GM21390 (cell line): Measurements from ENCODE around the gene FADS3.

ENCODE experiments used
- ATAC-seq: cut with Tn5 transposase; IDR thresholded peaks from one replicate; pipeline ENCODE4 v1.9.1; 2021; ENCODE audit not compliant: unreplicated experiment

The FADS3 gene, protein sequence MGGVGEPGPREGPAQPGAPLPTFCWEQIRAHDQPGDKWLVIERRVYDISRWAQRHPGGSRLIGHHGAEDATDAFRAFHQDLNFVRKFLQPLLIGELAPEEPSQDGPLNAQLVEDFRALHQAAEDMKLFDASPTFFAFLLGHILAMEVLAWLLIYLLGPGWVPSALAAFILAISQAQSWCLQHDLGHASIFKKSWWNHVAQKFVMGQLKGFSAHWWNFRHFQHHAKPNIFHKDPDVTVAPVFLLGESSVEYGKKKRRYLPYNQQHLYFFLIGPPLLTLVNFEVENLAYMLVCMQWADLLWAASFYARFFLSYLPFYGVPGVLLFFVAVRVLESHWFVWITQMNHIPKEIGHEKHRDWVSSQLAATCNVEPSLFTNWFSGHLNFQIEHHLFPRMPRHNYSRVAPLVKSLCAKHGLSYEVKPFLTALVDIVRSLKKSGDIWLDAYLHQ

DNA sequence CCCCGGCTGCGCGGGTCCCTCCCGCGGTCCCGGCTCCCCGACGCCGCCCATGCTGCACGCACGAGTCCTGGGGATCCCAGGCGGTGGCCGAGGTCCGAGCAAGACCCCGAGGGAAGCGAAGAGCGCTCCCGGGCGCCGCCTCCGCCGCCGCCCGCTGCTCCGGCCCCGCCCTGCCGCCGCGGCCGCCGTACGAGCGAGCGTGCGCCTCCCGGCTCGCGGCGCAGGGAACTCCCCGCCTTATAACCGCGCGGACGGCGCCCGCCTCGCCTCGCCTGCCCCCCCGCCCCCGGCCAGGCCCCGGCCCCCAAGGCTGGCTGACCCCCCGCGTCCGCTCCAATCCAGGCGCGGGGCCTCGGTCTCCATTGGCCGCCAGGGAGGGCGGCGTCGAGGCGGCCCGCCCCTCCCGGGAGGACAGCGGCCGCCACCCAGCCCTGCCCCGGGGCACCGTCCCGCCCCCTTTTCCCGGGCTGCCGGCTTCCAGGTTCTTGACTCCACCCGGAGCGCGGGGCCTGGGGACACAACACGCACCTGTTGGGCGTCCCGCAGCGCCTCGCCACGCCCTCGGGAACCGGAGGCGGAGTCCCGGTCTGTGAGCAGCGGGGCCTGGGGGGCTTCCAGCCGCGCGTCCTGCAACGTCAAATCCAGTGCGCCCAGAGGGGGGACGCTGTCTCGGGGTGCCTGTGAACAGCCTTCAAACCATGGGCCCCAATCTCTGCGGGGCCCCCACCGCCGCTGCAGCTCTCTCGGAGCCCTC lies at the start of gene FADS3:
FADS3 (minus strand) TSS at position 215 of the 754 bp plus-strand sequence; CDS start at position 51, 164 bp downstream.
- ATAC-seq, result peak; percentile 56

DNA sequence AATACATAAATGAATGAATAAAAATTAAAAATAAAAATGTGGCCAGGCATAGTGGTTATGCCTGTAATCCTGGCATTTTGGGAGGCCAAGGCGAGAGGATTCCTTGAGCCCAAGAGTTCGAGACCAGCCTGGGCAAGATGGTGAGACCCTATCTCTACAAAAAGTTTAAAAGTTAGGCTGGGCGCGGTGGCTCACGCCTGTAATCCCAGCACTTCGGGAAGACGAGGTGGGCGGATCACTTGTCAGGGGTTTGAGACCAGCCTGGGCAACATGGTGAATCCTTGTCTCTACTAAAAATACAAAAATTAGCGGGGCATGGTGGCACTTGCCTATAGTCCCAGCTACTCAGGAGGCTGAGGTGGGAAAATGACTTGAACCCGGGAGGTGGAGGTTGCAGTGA lies 49.1 kb upstream of the FADS3 start:
- no peak for ATAC-seq

- no peak for ATAC-seq
These were observed 44.5 kb upstream of the FADS3 start for GRCh38 chr11:61935861-61936260.

DNA sequence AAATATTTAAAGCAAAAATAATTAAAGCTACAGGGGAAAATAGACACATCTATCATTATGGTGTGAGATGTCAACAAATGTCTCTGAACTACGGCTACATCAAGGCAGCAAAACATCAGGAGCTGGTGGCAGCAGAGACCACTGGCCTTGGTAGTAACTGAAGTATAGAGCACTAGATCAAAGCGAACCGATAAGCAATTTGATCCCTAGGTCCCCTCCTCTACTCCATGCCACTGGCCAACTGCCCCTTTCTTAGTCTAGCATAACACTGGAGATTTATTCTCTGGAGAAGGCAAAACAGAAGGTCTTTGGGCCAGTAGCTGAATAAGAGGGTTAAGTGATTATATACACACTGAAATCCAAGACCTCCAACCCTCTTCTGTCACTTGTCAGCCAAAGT lies 39.6 kb upstream of the FADS3 start:
- ATAC-seq, result no peak

DNA sequence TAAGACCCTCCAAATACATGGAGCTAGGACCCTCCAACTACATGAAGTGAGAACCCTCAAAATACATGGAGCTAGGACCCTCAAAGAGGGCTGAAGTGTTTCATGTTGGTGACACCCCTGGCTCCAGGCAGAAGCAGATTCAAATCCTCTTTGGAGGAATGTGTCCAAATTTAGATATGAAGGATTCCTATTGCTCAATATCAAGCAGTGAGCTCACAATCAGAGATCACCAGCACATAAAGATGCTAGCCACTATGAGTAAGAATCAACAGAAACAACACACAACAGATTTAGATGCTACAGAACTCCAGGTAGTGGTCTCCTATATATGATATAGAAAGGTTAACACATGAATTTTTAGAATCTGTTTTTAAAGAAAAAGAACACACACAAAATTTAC lies 37.3 kb upstream of the FADS3 start:
- no peak for ATAC-seq

DNA sequence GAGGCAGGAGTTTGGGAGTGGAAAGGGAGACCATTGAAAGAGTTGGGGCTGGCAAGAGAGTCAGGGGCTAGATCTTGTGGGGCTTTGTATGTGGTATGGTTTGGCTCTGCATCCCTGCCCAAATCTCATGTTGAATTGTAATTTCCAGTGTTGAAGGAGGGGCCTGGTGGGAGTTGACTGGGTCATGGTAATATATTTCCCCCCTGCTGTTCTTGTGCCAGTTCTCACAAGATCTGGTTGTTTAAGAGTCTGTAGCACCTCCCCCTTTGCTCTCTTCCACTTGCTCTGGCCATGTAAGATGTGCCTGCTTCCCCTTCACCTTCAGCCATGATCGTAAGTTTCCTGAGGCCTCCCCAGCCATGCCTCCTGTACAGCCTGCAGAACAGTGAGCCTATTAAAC lies 36.2 kb upstream of the FADS3 start:
- ATAC-seq, result no peak

DNA sequence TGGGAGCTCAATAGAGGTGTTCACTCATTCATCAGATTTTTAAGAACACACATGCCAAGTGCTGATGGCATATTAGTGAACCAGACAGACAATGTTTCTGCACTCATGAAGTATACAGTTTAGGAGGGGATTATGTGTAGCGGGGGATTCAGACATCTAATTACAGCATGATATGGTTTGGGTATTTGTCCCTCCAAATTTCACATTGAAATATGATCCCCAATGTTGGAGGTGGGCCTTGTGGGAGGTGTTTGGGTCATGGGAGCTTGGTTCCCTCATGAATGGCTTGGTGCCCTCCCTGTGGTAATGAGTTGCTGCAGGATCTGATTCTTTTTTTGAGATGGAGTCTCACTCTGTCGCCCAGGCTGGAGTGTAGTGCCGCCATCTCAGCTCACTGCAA lies 34.9 kb upstream of the FADS3 start:
- no peak for ATAC-seq

DNA sequence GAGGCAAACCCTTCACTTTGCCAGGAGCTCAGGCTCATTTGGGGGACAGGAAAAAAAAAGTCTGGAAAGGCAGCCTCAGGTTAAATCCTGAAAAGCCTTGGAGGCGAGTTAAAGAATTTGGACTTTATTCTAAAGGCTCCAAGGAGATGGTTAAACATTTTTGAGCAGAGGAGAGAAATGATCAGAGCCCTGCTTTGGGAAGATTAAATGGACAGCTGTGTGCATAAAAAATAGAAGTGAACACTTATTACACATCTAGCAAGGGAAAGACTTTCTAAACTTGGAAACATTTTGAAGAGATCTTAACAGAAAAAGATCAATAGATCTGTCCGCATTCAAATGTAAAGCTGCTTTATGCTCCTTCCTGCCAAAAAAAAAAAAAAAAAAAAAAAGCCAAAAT lies 34.4 kb upstream of the FADS3 start:
- ATAC-seq, result no peak

- no peak for ATAC-seq
These were observed 32.7 kb upstream of the FADS3 start for GRCh38 chr11:61924064-61924455.

DNA sequence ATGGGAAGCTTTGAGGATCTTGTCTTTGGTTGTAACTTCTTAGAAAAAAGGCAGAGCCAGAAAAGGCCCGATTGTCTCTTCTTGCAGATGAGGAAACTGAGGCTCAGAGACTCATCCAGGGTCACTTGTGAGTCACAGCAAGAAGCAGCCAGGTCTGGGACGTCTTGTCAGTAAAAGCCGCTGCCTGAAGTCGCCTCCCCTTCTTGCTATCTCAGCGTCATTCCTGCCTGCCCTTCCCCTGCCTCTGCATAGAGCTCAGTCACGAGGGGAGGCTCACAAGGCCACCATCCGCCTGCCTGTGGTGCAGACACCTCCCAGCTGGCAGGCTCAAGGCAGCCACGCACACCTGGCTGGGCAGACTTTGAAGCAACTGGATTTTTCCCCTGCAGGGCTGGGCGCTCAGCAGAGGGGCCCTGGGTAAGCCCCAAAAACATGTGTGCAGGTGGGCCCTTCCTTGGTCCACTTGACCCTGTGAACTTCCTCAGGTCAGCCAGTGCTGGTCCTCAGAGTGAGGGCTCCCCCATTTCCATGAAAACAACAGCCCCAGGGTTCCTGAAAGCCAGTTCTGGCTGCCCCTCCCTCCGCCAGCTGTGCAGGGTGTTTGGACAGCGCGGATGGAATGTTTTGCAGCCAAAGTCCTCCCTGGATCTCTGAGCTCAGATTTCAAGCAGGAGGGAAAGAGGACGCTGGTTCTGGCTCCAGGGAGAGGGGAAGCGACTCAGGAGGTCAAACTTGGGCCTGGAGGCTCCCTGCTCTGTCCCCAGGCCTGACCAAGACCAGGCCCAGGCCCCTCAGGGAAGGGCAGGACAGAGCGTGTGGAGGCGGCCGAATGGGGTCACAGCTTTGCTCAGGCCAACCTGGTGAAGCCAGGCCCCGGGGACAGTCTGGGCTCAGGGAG lies 32.1 kb upstream of the FADS3 start:
- ATAC-seq, result no peak

DNA sequence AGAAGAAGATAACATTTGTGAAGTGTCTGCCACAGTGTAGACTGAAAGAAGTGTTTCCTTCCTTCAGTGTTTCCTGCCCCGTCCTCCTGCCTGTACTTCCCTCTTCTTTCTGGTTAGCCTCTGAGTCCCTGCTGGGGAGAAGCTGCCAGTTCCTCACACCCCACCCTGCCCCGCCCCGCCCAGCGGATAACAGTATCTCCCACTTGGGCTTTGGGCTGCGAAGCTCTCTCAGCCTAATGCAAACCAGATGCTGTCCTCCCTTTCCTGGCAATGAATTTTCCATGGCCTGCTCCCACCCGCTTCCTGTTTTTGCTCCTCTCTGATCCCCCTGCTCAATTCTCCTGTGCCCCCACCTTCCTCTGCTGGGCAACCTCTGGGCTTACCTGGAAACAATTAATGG lies 31.2 kb upstream of the FADS3 start:
- ATAC-seq, result no peak

DNA sequence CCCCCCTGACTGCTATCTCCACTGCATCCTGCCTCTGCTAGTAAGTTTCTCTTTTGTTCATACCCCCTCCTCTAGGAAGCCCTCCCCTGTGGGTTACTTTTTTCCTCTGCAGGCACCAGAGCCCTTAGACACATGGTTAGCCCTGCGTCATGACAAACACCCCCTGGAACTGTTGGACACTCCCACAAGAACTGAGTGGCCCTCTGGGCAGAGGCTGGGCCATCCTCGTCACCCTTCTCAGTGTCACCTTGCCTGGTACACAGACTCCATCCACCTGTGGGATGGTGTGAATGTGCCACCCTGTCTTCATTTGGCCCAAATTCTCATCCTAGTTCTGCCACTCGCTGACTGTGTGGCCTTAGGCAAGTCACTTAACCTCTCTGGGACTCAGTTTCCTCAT lies 30.1 kb upstream of the FADS3 start:
- no peak for ATAC-seq

DNA sequence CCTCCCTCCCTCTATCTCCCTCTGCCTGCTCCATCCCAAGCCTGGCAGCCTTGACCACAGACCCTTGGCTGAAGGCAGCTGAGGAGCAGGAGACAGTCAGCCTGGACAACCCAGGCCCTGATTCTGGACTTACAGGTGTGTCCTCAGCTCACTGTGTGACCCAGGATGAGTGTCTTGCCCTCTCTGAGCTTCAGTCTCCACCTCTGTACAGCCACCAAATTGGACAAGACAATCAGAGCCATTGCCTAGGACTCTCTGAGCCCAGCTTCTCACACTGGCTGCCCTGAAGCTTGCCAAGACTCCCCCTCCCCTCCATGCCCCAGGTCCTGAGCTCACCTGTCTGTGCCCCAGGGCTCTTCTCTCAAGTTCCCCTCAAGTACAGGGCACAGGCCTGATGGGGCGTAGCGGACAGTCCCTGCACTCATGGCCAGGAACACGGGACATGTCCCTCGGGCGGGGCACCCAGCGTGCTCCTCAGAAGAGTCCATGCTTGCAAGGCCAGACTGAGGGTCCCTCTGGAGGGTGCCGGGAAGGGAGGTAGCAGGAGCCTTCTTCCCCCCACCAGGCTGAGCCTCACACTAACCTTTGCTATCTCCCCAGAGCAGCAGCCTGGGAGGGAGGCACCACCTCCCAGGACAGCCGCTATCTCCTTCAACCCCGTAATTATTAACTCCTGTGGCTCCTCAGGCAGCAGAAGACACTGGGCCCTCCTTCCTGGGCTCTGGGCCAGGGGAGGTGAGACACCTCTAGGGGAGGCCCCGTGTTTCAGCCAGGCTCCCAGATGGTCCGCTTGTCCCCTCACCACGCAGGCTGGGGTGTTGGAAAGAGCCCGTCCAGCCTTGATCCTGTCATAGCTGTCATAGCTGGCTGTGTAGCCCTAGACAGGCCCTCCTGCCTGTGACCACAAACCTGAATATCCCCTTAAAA lies 28.6 kb upstream of the FADS3 start:
- ATAC-seq, result no peak

DNA sequence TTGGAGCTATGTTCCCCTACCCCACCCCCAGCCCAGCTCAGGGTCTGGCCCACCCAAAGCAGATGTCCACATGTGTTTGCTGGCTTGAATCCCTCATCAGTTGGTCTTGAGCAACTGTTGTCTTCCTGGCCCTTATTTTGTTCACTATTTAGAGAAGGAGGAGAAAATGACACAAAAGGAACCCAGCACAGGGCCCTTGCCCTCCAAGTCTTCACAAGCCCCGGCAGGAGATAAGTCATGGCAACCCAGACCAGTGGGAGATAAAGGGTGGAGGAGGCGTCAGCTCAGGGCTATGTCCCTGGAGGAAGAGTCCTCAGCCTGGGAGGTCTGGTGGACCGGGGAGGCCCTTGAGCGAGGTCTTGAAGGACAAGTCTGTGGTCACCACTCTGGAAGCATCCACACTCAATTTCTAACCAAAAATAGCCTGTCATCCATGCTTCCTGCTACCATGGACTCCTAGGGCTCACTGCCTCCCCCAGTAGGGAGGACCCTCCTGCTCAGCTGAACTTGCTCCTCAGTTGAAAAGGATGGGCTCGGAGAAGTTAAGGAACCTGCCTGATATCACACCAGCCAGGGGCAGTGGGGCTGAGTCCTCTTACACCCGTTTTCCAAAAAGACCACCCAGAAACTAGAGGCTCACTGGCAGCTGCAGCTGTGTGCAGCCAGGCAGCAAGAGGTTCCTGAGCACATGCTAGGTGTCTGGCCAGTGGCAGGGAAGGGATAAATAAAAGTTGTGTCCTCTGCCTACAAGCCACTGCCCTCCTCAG lies 27.8 kb upstream of the FADS3 start:
- ATAC-seq, result no peak

- ATAC-seq, result no peak
These were observed 27.0 kb upstream of the FADS3 start for GRCh38 chr11:61918251-61918937.

DNA sequence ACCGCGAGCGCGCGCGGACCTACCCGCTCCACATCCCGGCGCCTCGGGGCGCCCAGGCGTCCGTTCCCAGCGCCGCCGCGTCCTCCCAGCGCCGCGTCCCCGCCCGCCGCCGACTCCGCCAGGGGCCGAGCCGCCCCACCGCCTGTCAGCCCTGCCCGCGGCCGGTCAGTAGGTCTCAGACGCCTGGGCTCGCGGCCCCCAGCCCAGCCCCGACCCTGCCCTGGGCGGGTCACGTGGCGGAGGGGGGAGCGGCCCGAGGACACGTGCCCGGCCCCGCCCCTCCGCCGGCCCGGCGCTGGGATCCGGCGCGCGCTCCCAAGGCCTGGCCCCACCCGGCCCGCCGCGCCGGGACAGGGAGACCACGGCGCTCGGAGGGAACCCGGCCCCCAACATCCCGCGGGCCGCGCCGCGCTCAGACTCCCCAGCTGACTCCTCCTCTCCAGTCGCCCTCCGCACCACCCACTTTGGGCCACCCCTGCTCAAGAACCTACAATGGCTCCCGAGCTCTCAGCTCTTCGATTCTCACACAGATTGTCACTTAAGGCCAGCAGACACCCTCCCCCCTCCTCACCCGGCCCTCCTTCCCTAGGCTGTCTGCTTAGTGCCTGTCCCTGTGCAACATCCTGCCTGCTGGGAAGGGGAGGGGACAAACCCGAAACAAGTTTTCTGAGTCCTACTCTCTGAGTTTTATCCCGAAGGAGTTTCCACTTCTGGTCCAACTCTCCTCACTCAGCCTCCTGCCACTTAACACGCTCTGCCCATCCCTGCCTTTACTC lies 26.2 kb upstream of the FADS3 start, which contains the start of gene RAB3IL1:
RAB3IL1 (minus strand) TSS at position 233 of the 776 bp plus-strand sequence; CDS start at position 34, 199 bp downstream.
- ATAC-seq, result no peak

- ATAC-seq, result no peak
These were observed 25.5 kb upstream of the FADS3 start for GRCh38 chr11:61916737-61917333.
